HEK293 (cell line): Measurements from ENCODE around the gene EIF1B.
A peak's percentile ranks its signal among the peaks of the same experiment; 100 is the strongest.

ENCODE experiments used
- CTCF ChIA-PET: fragments of 350-600 bp; formaldehyde crosslinking; extraction: SDS; loops from one replicate; lab custom pipeline; 2021; ENCODE audit warnings: antibody characterized with exemption; lab: Yijun Ruan, JAX
- POLR2A ChIA-PET: fragments of 300-600 bp; formaldehyde crosslinking; extraction: SDS; loops from one replicate; lab custom pipeline; 2020; ENCODE audit warnings: antibody characterized with exemption, inconsistent platforms; lab: Yijun Ruan, JAX
- H3K27ac ChIP-seq: fragments of 200-500 bp; sonication (Bioruptor generic); 2 replicates; pipeline ENCODE4 v1.5.1; 2014; ENCODE audit warnings: low read depth, low read length, control low read depth, inconsistent platforms; ENCODE audit errors: extremely low read depth
- H3K36me3 ChIP-seq, 2 experiments: fragments of 200-500 bp in 1 of 2; sonication (Bioruptor generic) in 1 of 2; 1 replicate in 1 of 2; 2 replicates in 1 of 2; pipeline ENCODE4 v1.5.1; 2014 to 2017; ENCODE audit warnings: inconsistent platforms in 2 of 2, low read length in 2 of 2; ENCODE audit not compliant: control insufficient read depth in 2 of 2, insufficient read depth in 1 of 2
- H3K4me1 ChIP-seq: fragments of 200-500 bp; sonication (Bioruptor generic); 2 replicates; pipeline ENCODE4 v1.5.1; 2014; ENCODE audit warnings: mild to moderate bottlenecking, low read length, inconsistent platforms; ENCODE audit not compliant: control insufficient read depth, insufficient read depth
- H3K4me3 ChIP-seq: 2 replicates; pipeline ENCODE4 v1.5.1; 2011; ENCODE audit warnings: low read depth, mild to moderate bottlenecking, control low read depth, low read length, moderate library complexity
- H3K9me3 ChIP-seq: fragments of 200-500 bp; sonication (Bioruptor generic); 2 replicates; pipeline ENCODE4 v1.5.1; 2014; ENCODE audit warnings: low read depth, low read length, inconsistent platforms; ENCODE audit not compliant: control insufficient read depth, insufficient read depth
- ATF2 ChIP-seq: fragments of 450-650 bp; formaldehyde crosslinking; IDR thresholded peaks from 2 replicates; pipeline ENCODE4 v1.5.1; 2016; ENCODE audit warnings: missing biosample characterization, missing genetic modification characterization, low read depth
- BCL6B ChIP-seq: fragments of 450-650 bp; formaldehyde crosslinking; IDR thresholded peaks from 2 replicates; pipeline ENCODE4 v1.5.1; 2017; ENCODE audit warnings: missing biosample characterization, missing genetic modification characterization
- EGR2 ChIP-seq: fragments of 450-650 bp; formaldehyde crosslinking; IDR thresholded peaks from 2 replicates; pipeline ENCODE4 v1.5.1; 2016; ENCODE audit warnings: low read depth, missing biosample characterization, missing genetic modification characterization
- HOXC10 ChIP-seq: sonication (generic); formaldehyde crosslinking; IDR thresholded peaks from 2 replicates; pipeline ENCODE4 v1.8.1; 2023; ENCODE audit warnings: mild to moderate bottlenecking, missing genetic modification reagents
- KLF7 ChIP-seq: fragments of 450-650 bp; formaldehyde crosslinking; IDR thresholded peaks from 2 replicates; pipeline ENCODE4 v1.5.1; 2016; ENCODE audit warnings: missing biosample characterization, missing genetic modification characterization, borderline replicate concordance
- YY1 ChIP-seq: fragments of 450-650 bp; formaldehyde crosslinking; IDR thresholded peaks from 2 replicates; pipeline ENCODE4 v1.5.1; 2018; ENCODE audit warnings: missing biosample characterization, missing genetic modification characterization
- ZBTB20 ChIP-seq: fragments of 450-650 bp; formaldehyde crosslinking; IDR thresholded peaks from 2 replicates; pipeline ENCODE4 v1.5.1; 2016; ENCODE audit warnings: missing biosample characterization, missing genetic modification characterization
- ZEB2 ChIP-seq: fragments of 450-650 bp; formaldehyde crosslinking; IDR thresholded peaks from 2 replicates; pipeline ENCODE4 v1.5.1; 2016; ENCODE audit warnings: missing biosample characterization, missing genetic modification characterization
- ZNF132 ChIP-seq: fragments of 450-650 bp; formaldehyde crosslinking; IDR thresholded peaks from 2 replicates; pipeline ENCODE4 v1.5.1; 2017; ENCODE audit warnings: missing biosample characterization, missing genetic modification characterization, borderline replicate concordance
- ZNF174 ChIP-seq: fragments of 450-650 bp; formaldehyde crosslinking; IDR thresholded peaks from 2 replicates; pipeline ENCODE4 v1.5.0; 2017; ENCODE audit warnings: missing biosample characterization, mild to moderate bottlenecking, missing genetic modification characterization
- ZNF280C ChIP-seq: fragments of 450-650 bp; formaldehyde crosslinking; IDR thresholded peaks from 2 replicates; pipeline ENCODE4 v1.5.1; 2016; ENCODE audit warnings: missing biosample characterization, missing genetic modification characterization
- ZNF292 ChIP-seq: fragments of 450-650 bp; formaldehyde crosslinking; IDR thresholded peaks from 2 replicates; pipeline ENCODE4 v1.5.1; 2016; ENCODE audit warnings: low read depth, missing biosample characterization, missing genetic modification characterization, borderline replicate concordance
- ZNF391 ChIP-seq: fragments of 450-650 bp; formaldehyde crosslinking; IDR thresholded peaks from 2 replicates; pipeline ENCODE4 v1.5.1; 2016; ENCODE audit warnings: low read depth, missing biosample characterization, missing genetic modification characterization, borderline replicate concordance
- ZNF394 ChIP-seq: fragments of 450-650 bp; formaldehyde crosslinking; IDR thresholded peaks from 2 replicates; pipeline ENCODE4 v1.5.1; 2016; ENCODE audit warnings: missing biosample characterization, missing genetic modification characterization, mild to moderate bottlenecking, moderate library complexity, borderline replicate concordance
- ZNF529 ChIP-seq: fragments of 450-650 bp; formaldehyde crosslinking; IDR thresholded peaks from 2 replicates; pipeline ENCODE4 v1.5.1; 2017; ENCODE audit warnings: missing genetic modification characterization, missing biosample characterization; ENCODE audit not compliant: insufficient replicate concordance
- ZNF621 ChIP-seq: fragments of 450-650 bp; formaldehyde crosslinking; IDR thresholded peaks from 2 replicates; pipeline ENCODE4 v1.5.1; 2017; ENCODE audit warnings: missing biosample characterization, missing genetic modification characterization
- ZNF629 ChIP-seq: fragments of 450-650 bp; formaldehyde crosslinking; IDR thresholded peaks from 2 replicates; pipeline ENCODE4 v1.5.1; 2017; ENCODE audit warnings: missing biosample characterization, missing genetic modification characterization
- ZNF747 ChIP-seq: fragments of 450-650 bp; formaldehyde crosslinking; IDR thresholded peaks from 2 replicates; pipeline ENCODE4 v1.5.1; 2016; ENCODE audit warnings: missing biosample characterization, missing genetic modification characterization
- ZNF777 ChIP-seq: fragments of 450-650 bp; formaldehyde crosslinking; IDR thresholded peaks from 2 replicates; pipeline ENCODE4 v1.5.1; 2017; ENCODE audit warnings: missing biosample characterization, missing genetic modification characterization, borderline replicate concordance
- TF ChIP-seq, protein P1 (sequence below): fragments of 450-650 bp; formaldehyde crosslinking; conservative IDR thresholded peaks from 2 replicates; pipeline ENCODE4 v1.5.1; 2016; ENCODE audit warnings: low read depth, missing biosample characterization, missing genetic modification characterization

EIF1B gene

DNA sequence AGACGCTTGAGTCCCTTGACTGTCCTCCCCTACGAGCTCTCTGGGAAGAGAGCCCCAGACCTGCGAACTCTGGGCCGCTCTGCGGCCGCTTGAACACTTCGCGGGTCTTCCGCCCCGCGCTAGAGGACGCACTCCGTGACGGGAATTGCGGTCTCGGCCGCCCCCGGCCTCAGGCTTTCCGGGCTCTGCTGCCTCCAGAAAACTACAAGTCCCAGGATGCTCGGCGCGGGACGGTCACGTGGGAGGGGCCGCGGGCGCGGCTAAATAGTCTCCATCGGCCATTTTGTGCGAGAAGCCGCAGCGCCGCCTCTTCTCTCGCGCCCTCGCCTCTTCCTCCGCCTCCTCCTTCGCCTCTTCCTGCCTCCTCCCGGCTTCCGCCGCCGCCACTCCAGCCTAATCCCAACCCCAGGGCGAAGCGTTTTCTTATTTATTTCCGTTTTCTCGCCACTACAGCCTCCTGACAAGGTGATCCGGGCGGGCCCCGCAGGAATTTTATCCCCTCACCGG is at the start of gene EIF1B (continued):
- TF ChIP-seq ZBTB20 (tag by site-specific recombination) = no peak
- TF ChIP-seq ZNF280C (tag by site-specific recombination) = no peak
- no peak for TF ChIP-seq ZNF747 (tag by site-specific recombination)
- TF ChIP-seq, protein P1, sequence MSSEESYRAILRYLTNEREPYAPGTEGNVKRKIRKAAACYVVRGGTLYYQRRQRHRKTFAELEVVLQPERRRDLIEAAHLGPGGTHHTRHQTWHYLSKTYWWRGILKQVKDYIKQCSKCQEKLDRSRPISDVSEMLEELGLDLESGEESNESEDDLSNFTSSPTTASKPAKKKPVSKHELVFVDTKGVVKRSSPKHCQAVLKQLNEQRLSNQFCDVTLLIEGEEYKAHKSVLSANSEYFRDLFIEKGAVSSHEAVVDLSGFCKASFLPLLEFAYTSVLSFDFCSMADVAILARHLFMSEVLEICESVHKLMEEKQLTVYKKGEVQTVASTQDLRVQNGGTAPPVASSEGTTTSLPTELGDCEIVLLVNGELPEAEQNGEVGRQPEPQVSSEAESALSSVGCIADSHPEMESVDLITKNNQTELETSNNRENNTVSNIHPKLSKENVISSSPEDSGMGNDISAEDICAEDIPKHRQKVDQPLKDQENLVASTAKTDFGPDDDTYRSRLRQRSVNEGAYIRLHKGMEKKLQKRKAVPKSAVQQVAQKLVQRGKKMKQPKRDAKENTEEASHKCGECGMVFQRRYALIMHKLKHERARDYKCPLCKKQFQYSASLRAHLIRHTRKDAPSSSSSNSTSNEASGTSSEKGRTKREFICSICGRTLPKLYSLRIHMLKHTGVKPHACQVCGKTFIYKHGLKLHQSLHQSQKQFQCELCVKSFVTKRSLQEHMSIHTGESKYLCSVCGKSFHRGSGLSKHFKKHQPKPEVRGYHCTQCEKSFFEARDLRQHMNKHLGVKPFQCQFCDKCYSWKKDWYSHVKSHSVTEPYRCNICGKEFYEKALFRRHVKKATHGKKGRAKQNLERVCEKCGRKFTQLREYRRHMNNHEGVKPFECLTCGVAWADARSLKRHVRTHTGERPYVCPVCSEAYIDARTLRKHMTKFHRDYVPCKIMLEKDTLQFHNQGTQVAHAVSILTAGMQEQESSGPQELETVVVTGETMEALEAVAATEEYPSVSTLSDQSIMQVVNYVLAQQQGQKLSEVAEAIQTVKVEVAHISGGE (tag by site-specific recombination) = peak; percentile 65
- peak; percentile 40; the same call in 1 of the 2 replicates for TF ChIP-seq ZNF394 (tag by site-specific recombination)
- TF ChIP-seq EGR2 (tag by site-specific recombination) = peak; percentile 84
- no peak for TF ChIP-seq ATF2 (tag by site-specific recombination)
- TF ChIP-seq ZNF132 = no peak
- 0 out of 2 replicates have a peak, but pooled peaks have one; percentile 25 for TF ChIP-seq ZNF629
- TF ChIP-seq ZNF174 (tag by site-specific recombination) = no peak
- no peak for TF ChIP-seq ZNF292
- TF ChIP-seq YY1 (tag by site-specific recombination) = peak; percentile 13; the same call in 1 of the 2 replicates
- no peak for TF ChIP-seq ZNF621 (tag by site-specific recombination)
- TF ChIP-seq ZEB2 (tag by site-specific recombination) = no peak
- TF ChIP-seq ZNF777 (tag by site-specific recombination) = no peak
- TF ChIP-seq HOXC10 = no peak
- TF ChIP-seq ZNF529 (tag by site-specific recombination) = no peak
- TF ChIP-seq, all 188 proteins: peak for 25

GRCh38 chr3:40262331-40262730 is 47.2 kb upstream of the EIF1B start:
- no peak overlapping the region for H3K4me3 ChIP-seq
- H3K4me1 ChIP-seq = no peaks in the 10 kb centered on the region
- H3K9me3 ChIP-seq = no peaks in the 10 kb centered on the region
- H3K27ac ChIP-seq = no peak overlapping the region
- POLR2A ChIA-PET = no interaction called here
- no peak for TF ChIP-seq KLF7 (tag by site-specific recombination)
- TF ChIP-seq ZNF391 (tag by site-specific recombination) = no peak
- TF ChIP-seq BCL6B (tag by site-specific recombination) = no peak
- CTCF ChIA-PET = no interaction called here
- no peaks in the 10 kb centered on the region for H3K36me3 ChIP-seq
